ENCODE data around the gene TEX51.

Gene TEX51

GRCh38 chr2:126890551-126891450, 7.9 kb upstream of the TEX51 start:
- no peak for DNase-seq
- no peaks in the 10 kb centered on the region for H3K36me3 ChIP-seq
- no peak overlapping the region for H3K4me3 ChIP-seq (ENCODE audit: low read depth, low read length)
- TF ChIP-seq, protein P1, sequence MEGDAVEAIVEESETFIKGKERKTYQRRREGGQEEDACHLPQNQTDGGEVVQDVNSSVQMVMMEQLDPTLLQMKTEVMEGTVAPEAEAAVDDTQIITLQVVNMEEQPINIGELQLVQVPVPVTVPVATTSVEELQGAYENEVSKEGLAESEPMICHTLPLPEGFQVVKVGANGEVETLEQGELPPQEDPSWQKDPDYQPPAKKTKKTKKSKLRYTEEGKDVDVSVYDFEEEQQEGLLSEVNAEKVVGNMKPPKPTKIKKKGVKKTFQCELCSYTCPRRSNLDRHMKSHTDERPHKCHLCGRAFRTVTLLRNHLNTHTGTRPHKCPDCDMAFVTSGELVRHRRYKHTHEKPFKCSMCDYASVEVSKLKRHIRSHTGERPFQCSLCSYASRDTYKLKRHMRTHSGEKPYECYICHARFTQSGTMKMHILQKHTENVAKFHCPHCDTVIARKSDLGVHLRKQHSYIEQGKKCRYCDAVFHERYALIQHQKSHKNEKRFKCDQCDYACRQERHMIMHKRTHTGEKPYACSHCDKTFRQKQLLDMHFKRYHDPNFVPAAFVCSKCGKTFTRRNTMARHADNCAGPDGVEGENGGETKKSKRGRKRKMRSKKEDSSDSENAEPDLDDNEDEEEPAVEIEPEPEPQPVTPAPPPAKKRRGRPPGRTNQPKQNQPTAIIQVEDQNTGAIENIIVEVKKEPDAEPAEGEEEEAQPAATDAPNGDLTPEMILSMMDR (IDR thresholded peaks at IDR 0.05; ENCODE audit: low read depth, low read length), result no peak
- peaks cover 3% of the 10 kb centered on the region for H3K9me3 ChIP-seq (ENCODE audit: severe bottlenecking)
- H3K27ac ChIP-seq, result no peak overlapping the region
- peaks cover 20% of the 10 kb centered on the region for H3K27me3 ChIP-seq (ENCODE audit: insufficient read depth, low read depth, severe bottlenecking)

- peaks cover 3% of the 10 kb centered on the region for H3K9me3 ChIP-seq (ENCODE audit: severe bottlenecking)
- peaks cover 20% of the 10 kb centered on the region for H3K27me3 ChIP-seq (ENCODE audit: insufficient read depth, low read depth, severe bottlenecking)
- H3K27ac ChIP-seq, result no peak overlapping the region
- TF ChIP-seq, protein P1 (IDR thresholded peaks at IDR 0.05; ENCODE audit: low read depth, low read length), result no peak
- peak; percentile 26 for DNase-seq
- no peak overlapping the region for H3K4me3 ChIP-seq (ENCODE audit: low read depth, low read length)
- no peaks in the 10 kb centered on the region for H3K36me3 ChIP-seq
These were observed 6.8 kb upstream of the TEX51 start for GRCh38 chr2:126891681-126892500.

DNA sequence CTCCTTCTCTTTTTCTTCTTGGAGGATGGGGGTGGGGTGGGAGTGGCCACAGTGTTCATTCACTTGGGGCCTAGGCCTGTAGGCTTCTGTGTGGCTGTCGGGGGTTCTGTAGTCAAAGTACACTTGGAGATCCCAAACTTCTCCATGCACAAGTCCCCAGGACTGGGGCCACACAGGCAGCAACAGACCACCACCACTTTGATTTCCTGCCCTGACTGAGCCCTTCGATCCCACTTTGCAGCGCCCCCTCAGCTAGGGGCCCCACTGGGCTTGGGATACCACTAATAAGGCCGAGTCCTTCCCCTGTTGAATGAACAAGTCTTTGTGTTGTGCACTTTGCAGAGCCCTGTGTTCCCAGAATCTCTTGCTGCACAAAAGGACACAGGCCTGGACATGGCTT, 5.5 kb upstream of the TEX51 start:
- Histone ChIP-seq H3K27me3 (ENCODE audit: insufficient read depth, low read depth, severe bottlenecking) (peaks cover 18% of the 10 kb centered on the region), H3K27ac (no peak overlapping the region), H3K36me3 (no peaks in the 10 kb centered on the region), H3K9me3 (ENCODE audit: severe bottlenecking) (peaks cover 3% of the 10 kb centered on the region), H3K4me3 (ENCODE audit: low read depth, low read length) (no peak overlapping the region)
- no peak for DNase-seq
- TF ChIP-seq, protein P1 (IDR thresholded peaks at IDR 0.05; ENCODE audit: low read depth, low read length), result no peak

DNA sequence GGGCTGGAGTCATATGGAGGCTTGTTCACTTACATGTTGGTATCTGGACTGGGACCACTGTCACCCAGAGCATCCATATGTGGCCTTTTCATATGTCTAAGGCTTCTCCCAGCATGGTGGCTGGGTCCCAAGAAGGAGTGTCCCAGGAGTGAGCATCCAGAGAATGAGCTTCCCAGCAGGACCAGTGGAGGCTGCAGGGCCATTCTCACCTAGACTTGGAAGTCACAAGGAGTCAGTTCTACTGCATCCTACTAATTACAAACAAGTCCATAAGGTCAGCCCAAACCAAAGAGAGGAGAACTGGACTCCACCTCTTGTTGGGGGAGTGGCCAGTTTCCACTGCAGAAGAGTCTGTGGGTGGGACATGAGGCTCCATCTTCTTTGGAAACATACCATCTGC, 5.1 kb upstream of the TEX51 start:
- Histone ChIP-seq H3K36me3 (no peaks in the 10 kb centered on the region), H3K4me3 (ENCODE audit: low read depth, low read length) (no peak overlapping the region), H3K27me3 (ENCODE audit: insufficient read depth, low read depth, severe bottlenecking) (peaks cover 15% of the 10 kb centered on the region), H3K9me3 (ENCODE audit: severe bottlenecking) (peaks cover 3% of the 10 kb centered on the region), H3K27ac (no peak overlapping the region)
- TF ChIP-seq, protein P1 (IDR thresholded peaks at IDR 0.05; ENCODE audit: low read depth, low read length), result no peak
- DNase-seq, result no peak

GRCh38 chr2:126894082-126894481, 4.6 kb upstream of the TEX51 start:
- TF ChIP-seq, protein P1 (IDR thresholded peaks at IDR 0.05; ENCODE audit: low read depth, low read length), result no peak
- DNase-seq, result no peak
- Histone ChIP-seq H3K9me3 (ENCODE audit: severe bottlenecking) (peaks cover 3% of the 10 kb centered on the region), H3K27ac (no peak overlapping the region), H3K27me3 (ENCODE audit: insufficient read depth, low read depth, severe bottlenecking) (peaks cover 18% of the 10 kb centered on the region), H3K36me3 (no peaks in the 10 kb centered on the region), H3K4me3 (ENCODE audit: low read depth, low read length) (no peak overlapping the region)

All from WERI-Rb-1 (cell line).